NCI-H1417 treated with DMSO at 0.1 percent for 48 hours (cell line): ENCODE measurements around the gene RPA3.

ENCODE experiments used
- DNase-seq: peaks from one replicate; lab custom pipeline; 2025; lab: John Stamatoyannopoulos, UW

The RPA3 gene

GRCh38 chr7:7718492-7718891, at the start of gene RPA3:
Gene RPA3 (minus strand): TSS chr7:7718607. CDS start chr7:7640418, 78,189 bp downstream.
- DNase-seq = no peak

DNA sequence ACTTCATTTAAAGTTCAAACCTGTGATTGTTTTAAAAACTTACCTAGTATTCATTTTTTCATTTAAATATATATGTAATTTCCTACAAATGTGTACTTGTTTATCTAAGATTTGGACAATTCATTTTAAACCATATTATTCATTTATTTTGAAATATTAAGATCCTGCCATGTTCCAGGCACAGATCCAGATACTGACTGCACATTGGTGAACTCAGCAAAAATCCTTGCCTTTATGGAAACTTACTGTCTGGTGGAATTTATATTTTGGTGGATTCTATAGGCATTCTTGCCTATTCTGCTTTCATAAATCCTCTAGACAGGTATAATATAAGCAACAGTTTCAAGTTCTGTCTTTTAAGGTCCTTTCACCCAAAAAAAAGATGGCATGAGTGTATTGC, 48.3 kb upstream of the RPA3 start:
- no peak for DNase-seq

DNA sequence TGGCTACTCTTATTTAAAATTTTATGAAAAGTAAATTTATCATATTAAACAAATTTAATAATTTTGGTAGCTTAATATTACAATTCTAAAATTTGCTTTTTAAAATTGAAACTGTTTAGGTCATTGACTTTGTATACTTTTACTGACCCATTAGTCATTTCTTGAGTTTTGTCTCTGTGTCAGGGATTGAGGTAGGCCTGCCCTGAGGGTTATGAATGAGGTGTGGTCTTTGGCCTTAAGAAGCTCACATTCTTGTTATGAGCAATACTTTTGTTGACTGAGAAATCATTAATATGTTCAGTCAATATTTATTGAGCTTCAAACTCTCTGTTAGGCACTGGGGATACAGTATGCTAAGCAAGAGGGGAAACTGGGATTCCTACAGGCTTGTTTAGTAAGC, 47.0 kb upstream of the RPA3 start:
- no peak for DNase-seq

GRCh38 chr7:7764520-7765396, 46.4 kb upstream of the RPA3 start:
- DNase-seq = no peak

DNA sequence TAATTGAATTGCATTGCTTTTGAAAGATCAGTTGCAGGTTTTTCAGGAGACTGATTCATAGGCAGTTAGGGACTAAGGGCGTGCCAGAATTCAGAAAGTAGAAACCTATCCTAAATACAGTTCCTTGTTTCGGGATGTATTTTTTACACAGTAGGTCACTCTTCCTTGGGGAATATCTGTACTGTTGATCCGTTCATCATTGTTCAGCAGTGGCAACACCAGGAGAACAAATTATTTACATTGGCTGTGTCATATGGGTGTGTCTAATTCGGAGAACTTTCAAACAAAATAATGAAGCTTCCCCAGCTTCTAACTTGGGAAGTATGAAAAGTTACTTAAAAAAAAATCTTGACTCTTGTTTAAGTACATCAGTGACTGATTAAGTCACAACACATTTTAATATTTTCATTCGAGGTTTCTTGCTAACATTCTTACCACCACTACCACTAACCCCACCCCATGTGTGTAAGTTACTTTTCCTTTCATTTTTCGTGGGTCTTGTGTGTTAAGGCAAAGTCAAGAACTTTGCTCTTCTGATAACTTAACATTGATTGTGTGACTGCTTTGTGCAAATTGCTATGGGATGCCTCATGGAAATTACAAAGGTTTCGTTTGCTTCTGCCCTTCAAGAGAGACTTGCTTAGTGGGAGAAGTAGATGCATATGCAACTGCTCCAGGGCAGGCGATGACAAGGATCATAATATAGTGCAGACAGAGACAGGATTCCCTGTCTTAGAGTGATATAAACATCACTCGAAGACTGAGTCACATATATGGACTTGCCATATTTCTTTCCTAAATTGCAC, 43.8 kb upstream of the RPA3 start:
- no peak for DNase-seq

DNA sequence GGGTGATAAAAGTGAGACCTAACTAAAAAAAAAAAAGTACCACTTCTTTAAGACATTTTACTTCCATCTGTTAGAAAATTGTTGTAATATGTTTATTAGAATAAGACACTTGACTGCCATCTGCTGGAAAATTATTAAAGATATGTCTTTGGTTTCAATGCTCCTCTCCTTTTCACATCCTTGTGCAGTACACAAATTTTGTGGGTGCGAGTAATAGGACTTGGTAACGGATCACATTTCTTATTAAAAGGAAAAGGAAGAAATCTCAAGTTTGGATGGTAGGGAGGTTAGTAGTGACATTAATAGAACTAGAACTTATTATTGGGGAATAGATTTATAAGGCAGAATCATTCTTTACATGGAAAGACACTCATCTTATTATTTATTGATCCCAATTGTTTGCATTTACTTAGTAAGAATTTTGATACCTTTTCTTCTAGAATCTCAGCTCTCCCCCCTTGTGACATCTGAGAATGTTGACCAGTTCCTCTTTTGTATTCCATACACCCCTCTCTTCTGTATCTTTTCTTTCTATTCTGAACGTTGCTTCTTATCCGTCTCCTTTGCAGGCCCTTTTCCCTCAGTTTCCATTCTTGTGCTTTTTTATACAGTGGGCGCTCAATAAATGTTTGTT, 43.0 kb upstream of the RPA3 start:
- DNase-seq = peak; percentile 50

DNA sequence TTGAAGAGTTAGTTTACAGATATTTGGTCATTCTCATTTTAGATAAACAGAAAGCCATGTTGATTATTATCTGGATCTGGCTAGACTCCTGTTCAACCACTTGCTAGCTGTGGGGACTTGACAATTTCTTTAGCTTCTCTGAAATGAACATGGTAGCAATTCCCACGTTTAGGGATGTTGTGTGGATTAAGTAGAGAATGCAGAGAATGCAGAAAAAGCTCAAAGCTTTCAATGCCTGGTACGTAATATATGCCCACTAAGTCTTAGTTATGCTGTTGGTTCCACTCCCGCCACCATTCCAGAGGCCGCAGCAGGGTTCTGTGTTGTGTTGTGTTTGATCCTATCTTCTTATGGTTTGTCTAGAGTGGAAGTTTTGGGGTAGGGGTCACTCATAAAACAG, 39.2 kb upstream of the RPA3 start:
- DNase-seq = no peak

- no peak for DNase-seq
These were observed 38.2 kb upstream of the RPA3 start for GRCh38 chr7:7756577-7756976.

DNA sequence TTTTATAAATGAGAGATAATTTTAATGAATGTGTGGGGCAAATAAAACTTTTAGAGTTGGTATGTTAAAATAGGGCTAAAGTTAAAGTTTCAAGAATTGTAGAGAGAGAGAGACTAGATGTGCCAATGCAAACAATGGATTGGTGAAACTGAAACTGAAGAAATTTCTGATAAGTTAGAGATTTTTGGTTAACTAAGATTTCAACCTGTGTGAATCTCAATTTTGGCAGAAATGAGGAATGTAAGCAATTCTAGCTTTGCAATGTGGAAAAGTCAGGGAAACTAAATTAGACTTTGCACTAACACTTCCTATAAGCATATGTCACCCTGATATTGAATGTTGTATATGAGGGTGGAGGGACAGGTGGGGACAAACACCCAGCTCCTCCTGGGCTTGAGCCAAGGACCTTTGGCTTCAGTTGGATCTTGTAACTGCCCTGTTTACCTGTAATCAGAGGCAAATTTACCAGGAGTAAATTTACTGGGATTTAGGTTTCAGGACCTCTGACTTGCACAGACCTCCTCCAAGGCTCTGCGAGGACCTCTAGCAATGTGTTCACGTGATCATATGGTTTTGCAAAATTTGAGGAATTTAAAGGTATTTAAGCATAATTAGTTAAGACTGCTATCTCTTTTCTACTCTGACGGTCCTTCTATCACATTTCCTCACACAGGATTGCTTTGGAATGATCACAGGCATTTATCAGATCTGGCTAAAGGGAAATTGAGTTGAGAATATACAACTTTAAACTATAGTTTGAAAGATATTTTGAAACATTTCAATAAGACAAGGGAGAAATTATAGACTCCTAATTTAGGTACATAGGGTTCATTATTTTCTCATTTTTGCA, 33.1 kb upstream of the RPA3 start:
- no peak for DNase-seq

DNA sequence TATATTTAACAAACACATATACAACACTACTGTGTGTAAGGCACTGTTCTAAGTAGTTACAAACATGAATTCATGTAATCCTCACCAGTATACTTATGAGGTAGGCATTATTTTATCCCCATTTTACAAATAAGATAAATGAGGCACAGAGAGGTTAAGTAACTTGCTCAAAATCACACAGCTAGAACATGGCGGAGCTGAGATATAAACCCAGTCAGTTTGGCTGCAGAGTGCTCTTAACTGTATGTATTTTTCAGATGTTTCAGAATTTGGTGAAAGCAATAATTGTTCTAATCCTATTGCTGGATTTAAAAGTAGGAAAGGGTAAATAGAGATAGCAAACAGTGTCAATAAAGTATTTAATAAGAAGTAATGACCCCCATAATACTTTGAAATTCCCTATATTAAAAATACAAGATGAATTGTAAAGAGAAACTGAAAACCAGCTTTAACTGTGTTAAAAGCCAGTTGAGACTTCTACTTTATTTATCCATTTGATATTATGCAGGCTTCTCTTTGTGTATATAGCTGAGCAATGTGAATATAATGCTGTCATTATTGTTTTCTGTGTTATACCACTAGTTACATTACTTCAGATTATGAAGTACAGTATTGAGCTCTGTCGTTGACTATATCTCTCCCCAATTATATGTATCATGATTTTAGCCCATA, 32.3 kb upstream of the RPA3 start:
- DNase-seq = no peak

GRCh38 chr7:7746458-7746857, 28.1 kb upstream of the RPA3 start:
- peak; percentile 26 for DNase-seq

GRCh38 chr7:7745966-7746365, 27.6 kb upstream of the RPA3 start:
- DNase-seq = no peak

- no peak for DNase-seq
These were observed 26.9 kb upstream of the RPA3 start for GRCh38 chr7:7745258-7745657.

DNA sequence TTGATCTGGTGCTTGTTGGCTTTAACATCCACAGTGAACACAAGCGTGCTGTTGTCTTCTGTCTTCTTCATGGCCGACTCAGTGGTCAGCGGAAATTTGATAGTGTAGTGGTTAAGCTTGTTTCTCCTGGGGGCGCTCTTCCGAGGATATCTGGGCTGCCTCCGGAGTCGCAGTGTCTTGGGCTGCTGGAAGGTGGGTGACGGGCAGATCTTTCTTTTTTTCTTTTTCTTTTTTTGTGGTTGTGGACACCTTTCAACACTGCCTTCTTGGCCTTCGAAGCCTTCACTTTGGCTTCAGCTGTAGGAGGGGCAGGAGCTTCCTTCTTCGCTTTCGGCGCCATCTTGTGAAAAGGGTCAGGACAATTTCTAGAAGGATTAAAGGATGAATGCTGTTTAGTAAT, 23.8 kb upstream of the RPA3 start:
- no peak for DNase-seq

GRCh38 chr7:7740037-7740355, 21.6 kb upstream of the RPA3 start:
- DNase-seq = no peak

DNA sequence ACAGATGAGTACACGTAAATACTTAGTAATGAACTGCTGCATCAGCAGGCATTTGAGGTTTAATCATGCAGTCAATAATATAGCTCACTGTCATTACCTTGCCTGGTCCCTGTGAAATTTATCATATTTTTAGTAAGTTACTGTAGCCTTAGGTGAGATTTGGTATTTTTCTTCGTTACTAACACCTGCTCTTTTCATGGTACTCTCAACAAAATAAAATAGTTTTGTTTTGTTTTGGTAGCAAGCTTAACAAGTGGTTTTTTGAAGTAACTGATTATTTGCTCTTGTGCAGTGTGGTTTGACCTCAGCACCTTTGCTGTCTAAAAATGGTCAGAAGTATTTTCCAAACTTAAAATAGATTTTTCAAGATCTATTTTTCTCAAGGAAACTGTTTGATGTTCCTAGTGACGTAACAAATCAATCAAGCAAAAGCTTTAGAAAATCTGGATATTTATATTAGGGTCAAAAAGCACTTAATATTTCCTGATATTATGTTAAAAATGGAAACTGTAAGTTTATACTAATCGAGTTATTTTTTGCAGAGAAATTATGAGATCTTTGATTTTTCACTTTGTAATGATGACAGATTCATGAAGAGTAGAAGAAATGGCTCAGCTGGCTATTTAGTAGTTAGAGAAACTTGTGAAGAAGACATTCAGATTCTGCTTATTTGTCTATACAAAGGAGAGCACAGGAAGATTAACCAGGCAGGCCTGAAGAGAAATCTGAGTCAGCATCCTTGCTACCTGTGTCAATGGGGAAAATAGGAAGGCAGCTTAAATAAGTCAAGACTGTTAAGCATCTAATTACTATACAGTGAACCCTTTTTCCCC, 21.0 kb upstream of the RPA3 start:
- DNase-seq = no peak

- DNase-seq = no peak
These were observed 20.2 kb upstream of the RPA3 start for GRCh38 chr7:7738622-7739021.

GRCh38 chr7:7738177-7738576, 19.8 kb upstream of the RPA3 start:
- no peak for DNase-seq

DNA sequence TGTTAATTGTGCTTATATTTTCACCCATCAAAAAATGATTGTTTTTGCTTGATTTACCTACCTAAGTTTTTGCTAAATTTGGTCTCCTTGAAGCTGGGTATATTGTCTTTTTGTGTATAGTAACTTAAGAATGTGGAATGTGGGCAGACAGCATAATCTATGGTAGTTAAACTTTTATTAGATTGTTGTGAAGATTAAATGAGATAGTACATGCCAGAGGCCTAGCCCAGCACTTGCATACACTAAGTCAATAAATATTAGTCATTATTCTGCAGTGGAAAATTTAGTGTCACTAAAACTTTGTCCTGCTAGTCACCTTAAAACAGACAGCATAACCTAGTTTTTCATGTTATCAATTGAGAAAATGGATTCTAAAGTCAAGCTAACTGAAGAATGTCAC, 19.3 kb upstream of the RPA3 start:
- DNase-seq = no peak

DNA sequence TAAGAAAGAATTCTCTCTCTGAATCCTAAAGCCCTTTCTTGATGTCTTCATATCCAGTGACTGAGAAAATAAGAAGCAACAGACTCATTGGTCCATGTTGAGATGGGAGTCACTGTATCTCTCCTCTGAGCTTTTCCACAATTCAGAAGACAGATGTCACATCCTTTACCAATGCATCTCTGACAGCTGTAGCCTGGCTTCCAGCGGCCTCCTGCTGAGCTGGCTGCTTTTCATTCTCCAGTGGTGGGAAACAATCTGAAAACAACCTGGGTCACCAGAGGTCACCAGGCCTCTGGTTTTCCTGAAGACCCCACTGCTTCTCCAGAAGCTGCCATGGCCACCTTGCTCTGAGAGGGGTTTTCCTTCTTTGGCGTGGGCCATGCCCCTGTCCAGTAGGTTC, 18.3 kb upstream of the RPA3 start:
- DNase-seq = no peak
